ENCODE data around the gene CEBPA. TPM values are rescaled to one million over a fixed set of nuclear protein-coding genes. Genes with fewer than 3 reads are reported as not detected.
A peak's percentile ranks its signal among the peaks of the same experiment; 100 is the strongest.

CEBPA gene
- total and polyA plus RNA-seq, 12 donors, result 0.60 to 29.9 (median 8.4) TPM

DNA sequence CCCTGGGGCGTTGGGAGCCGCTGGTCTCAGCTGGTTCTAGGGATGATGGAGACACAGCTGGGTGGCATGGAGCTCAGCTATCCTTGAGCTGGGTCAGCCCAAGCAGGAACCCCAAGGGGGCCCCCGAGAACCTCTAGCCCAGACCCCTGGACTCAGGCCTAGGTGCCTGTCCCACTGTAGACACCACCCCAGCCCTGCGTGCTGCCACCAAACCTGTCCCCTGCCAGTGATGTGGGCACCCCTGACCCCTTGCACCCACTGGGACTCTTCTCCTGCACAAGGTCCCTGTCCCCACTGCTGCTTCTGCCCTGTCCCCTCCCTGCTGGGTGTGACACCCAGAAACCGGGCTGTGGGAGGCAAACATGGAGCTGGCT, 26.8 kb downstream of the CEBPA start:
- no peaks in the 10 kb centered on the region for H3K27me3 ChIP-seq
- TF ChIP-seq, protein P1, sequence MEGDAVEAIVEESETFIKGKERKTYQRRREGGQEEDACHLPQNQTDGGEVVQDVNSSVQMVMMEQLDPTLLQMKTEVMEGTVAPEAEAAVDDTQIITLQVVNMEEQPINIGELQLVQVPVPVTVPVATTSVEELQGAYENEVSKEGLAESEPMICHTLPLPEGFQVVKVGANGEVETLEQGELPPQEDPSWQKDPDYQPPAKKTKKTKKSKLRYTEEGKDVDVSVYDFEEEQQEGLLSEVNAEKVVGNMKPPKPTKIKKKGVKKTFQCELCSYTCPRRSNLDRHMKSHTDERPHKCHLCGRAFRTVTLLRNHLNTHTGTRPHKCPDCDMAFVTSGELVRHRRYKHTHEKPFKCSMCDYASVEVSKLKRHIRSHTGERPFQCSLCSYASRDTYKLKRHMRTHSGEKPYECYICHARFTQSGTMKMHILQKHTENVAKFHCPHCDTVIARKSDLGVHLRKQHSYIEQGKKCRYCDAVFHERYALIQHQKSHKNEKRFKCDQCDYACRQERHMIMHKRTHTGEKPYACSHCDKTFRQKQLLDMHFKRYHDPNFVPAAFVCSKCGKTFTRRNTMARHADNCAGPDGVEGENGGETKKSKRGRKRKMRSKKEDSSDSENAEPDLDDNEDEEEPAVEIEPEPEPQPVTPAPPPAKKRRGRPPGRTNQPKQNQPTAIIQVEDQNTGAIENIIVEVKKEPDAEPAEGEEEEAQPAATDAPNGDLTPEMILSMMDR (IDR thresholded peaks at IDR 0.05), result no peak
- TF ChIP-seq POLR2A (IDR thresholded peaks at IDR 0.05), result no peak
- H3K9me3 ChIP-seq (replicated peaks in 1 of 3), result no peaks in the 10 kb centered on the region
- H3K27ac ChIP-seq, result no peak overlapping the region
- no peaks in the 10 kb centered on the region for H3K4me1 ChIP-seq (replicated peaks in 1 of 2)
- no peak for DNase-seq
- intact Hi-C loops (cut with DNase I), result no loop called here
- no peak overlapping the region for H3K4me3 ChIP-seq
- 72 to 95% (median 90%) methylated on average over 5 of the region's 5 CpGs for WGBS, 4 donors
- H3K36me3 ChIP-seq (replicated peaks in 1 of 2), result no peaks in the 10 kb centered on the region

DNA sequence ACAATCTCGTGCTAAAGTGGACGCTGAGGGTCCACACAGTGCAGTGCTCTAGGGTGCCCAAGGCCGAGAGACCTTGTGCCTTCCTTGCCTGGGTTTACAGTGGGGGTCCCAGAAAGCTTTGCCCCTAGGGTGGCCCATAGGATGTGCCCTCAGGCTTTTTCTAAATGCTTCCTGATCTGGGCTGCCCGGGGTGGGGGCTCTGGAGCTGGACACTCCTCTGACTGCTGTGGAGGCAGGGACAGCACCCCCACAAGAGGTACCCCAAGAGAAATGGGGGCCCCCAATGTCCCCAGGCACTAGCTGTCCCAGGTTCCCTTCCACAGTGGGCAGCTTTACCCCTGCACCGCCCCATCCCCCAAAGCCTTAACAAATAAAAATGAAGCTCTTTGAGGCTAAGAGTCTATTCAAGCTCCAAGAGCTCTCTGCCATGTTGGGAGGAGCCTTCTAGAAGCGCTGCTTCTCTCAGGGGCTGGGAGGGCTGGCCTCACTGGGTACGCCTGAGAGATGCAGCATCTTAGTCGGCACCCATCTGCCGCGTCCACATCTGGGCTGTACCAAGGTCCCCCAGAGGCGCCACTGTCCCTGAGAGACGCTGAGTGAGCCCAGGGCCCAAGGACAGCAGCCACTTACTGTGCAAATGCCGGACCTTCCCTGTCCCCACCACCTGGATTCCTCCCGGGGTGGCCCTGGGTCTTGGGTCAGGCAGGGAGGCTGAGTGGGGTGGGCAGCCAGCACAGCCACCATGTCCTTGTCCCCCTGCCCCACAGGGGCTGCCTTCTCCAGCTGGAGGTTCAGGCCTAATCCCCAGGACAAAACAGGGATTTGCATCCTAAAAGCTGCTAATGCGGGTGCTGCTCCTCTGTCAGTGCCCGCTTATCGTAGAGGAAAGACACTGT, 27.4 kb downstream of the CEBPA start:
- Histone ChIP-seq H3K4me1 (replicated peaks in 1 of 2) (no peaks in the 10 kb centered on the region), H3K4me3 (no peak overlapping the region), H3K9me3 (replicated peaks in 1 of 3) (no peaks in the 10 kb centered on the region), H3K27me3 (no peaks in the 10 kb centered on the region), H3K36me3 (replicated peaks in 1 of 2) (no peaks in the 10 kb centered on the region), H3K27ac (peak overlapping the region in 1 of 5 donors; percentile 10)
- TF ChIP-seq, protein P1 (IDR thresholded peaks at IDR 0.05), result no peak
- TF ChIP-seq POLR2A (IDR thresholded peaks at IDR 0.05), result no peak
- WGBS, 4 donors, result 53 to 64% (median 61%) methylated on average over 10 to 17 of the region's 17 CpGs
- intact Hi-C loops (cut with DNase I), result no loop called here
- no peak for DNase-seq

DNA sequence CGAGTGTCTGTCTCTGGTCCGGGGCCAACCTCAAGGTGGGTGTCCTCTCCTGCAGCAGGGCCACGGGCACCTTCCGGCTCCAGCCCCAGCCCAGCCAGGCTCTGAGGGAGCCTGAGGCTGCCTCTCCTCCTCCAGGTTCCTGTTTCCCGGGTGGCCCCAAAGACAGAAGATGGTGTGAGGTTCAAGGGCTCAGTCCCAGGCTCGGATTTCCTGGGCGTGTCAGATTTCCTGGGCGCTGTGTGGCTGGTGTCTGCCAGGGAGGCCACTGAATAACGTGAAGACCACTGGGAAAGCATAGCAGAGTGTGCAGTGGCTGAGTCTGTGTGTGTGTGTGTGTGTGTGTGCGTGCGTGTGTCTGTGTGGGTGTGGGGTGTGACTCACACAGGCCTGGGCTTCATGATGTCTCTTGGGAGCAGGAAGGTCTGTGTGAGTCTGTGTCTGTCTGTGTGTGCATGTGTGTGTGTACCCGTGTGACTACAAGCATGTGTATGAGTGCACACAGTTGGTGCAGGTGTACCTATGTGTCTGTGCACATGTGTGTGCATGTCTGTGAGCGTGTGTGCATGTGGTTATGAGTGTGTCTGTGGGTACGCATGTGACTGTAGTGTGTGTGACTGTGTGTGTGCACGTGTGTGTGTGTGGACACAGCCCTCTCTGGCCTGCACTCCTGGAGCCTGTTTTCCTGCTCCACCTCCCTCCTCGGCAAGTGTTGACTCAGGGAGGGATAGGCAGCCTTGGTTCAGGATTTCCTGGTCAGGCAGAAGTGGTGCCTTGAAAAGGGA, 28.3 kb downstream of the CEBPA start:
- H3K4me1 ChIP-seq (replicated peaks in 1 of 2), result no peaks in the 10 kb centered on the region
- DNase-seq, result peak in 3 of 7 donors; percentile 32 to 56 (median 37)
- no peak overlapping the region for H3K4me3 ChIP-seq
- H3K27ac ChIP-seq, result peak overlapping the region in 1 of 5 donors; percentile 10
- no peaks in the 10 kb centered on the region for H3K36me3 ChIP-seq (replicated peaks in 1 of 2)
- WGBS, 4 donors, result 43 to 58% (median 47%) methylated on average over 8 to 16 of the region's 16 CpGs
- no peaks in the 10 kb centered on the region for H3K9me3 ChIP-seq (replicated peaks in 1 of 3)
- intact Hi-C loops (cut with DNase I), result no loop called here
- no peak for TF ChIP-seq POLR2A (IDR thresholded peaks at IDR 0.05)
- TF ChIP-seq, protein P1 (IDR thresholded peaks at IDR 0.05), result no peak
- H3K27me3 ChIP-seq, result no peaks in the 10 kb centered on the region

DNA sequence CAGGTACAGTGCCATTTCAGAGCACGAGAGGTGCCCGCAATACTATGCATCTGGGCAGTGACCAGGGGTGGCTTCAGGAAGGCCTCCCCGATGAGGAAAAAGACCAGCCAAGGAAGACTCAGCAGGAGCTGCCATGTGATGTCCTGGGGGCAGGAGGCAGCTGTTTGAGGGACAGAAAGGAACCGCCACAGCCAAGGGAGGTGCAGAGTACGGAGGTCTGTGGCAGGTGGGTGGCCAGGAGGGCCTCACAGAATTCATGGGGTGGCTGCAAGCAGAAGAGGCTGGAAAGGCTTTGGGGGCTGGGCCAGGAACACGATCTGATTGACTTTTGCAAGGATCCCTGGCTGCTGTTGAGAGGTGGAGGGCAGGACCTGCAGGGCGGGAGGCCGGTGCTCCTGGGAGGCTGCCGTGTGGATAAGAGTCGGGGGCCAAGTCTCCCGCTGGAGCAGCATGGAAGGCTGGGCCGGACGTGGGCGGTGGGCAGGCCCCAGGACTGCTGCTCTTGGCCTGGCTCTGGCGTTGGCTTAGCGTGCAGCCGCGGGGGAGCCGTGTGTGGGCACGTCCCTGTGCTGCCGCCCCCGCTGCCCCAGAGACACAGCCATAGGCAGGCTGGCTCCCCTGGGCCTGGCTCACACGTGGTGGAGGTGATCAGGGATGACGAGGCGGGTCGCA, 29.1 kb downstream of the CEBPA start:
- no peak for TF ChIP-seq POLR2A (IDR thresholded peaks at IDR 0.05)
- TF ChIP-seq, protein P1 (IDR thresholded peaks at IDR 0.05), result no peak
- Histone ChIP-seq H3K4me1 (replicated peaks in 1 of 2) (no peaks in the 10 kb centered on the region), H3K4me3 (no peak overlapping the region), H3K9me3 (replicated peaks in 1 of 3) (no peaks in the 10 kb centered on the region), H3K36me3 (replicated peaks in 1 of 2) (no peaks in the 10 kb centered on the region), H3K27ac (peak overlapping the region in 1 of 5 donors; percentile 10), H3K27me3 (no peaks in the 10 kb centered on the region)
- 70 to 90% (median 85%) methylated on average over 6 to 26 of the region's 26 CpGs for WGBS, 4 donors
- intact Hi-C loops (cut with DNase I), result no loop called here
- DNase-seq, result no peak
